K562 (cell line): Measurements from ENCODE around the gene MAP3K12. TPM values are rescaled to one million over a fixed set of nuclear protein-coding genes. Genes with fewer than 3 reads are reported as not detected.

Experiments used
- ATAC-seq: fragments of 200-7000 bp; cut with Tn5 transposase; 3 replicates; pipeline ENCODE4 v1.9.1; 2020; ENCODE audit warnings: moderate library complexity
- BruUV-seq: library from RNA; stranded (reverse); fragments of 400-500 nt; replicated peaks from 2 replicates; lab custom pipeline; 2021; lab: Mats Ljungman, UMichigan
- CTCF ChIA-PET: fragments of 300-600 bp; formaldehyde crosslinking; extraction: SDS; loops from one replicate; lab custom pipeline; 2021; ENCODE audit warnings: low intra/inter-chr PET ratio; lab: Yijun Ruan, JAX
- POLR2A ChIA-PET: fragments of 300-600, 350-650 bp; sonication (Branson Sonifier 250); formaldehyde crosslinking; extraction: SDS; loops from one replicate; lab custom pipeline; 2021; ENCODE audit warnings: antibody characterized with exemption, inconsistent platforms; lab: Yijun Ruan, JAX
- DNase-seq, 4 experiments: peaks; one replicate each; pipeline versions ENCODE4 v3.0.0 to v3.0.0-alpha.2; 2011 to 2018; ENCODE audit warnings: low spot score in 3 of 4, mixed read lengths in 3 of 4; ENCODE audit errors: extremely low read depth in 1 of 4
- FAIRE-seq: peaks from 2 replicates; lab custom pipeline; 2011; peaks lifted over from hg19 to GRCh38; lab: Jason Lieb, UNC
- H2AFZ ChIP-seq: 2 replicates; pipeline ENCODE4 v1.6.0; 2011; ENCODE audit warnings: low read depth, low read length, control low read depth, inconsistent platforms
- H3K27ac ChIP-seq: fragments of 200-600 bp; 3 replicates; pipeline ENCODE4 v1.8.0; 2011; ENCODE audit warnings: low read depth, mild to moderate bottlenecking, control low read depth, inconsistent platforms, low read length, moderate library complexity, mixed read lengths; ENCODE audit errors: extremely low read depth
- H3K27me3 ChIP-seq, 2 experiments: fragments of 300-600 bp in 1 of 2; 2 replicates in 1 of 2; 3 replicates in 1 of 2; pipeline versions ENCODE4 v1.6.0 to v1.8.0; 2011; ENCODE audit warnings: inconsistent platforms in 2 of 2, low read length in 2 of 2, mild to moderate bottlenecking in 1 of 2, mixed read lengths in 1 of 2, moderate library complexity in 1 of 2; ENCODE audit not compliant: control insufficient read depth in 2 of 2, insufficient read depth in 2 of 2
- H3K36me3 ChIP-seq: fragments of 300-600 bp; 3 replicates; pipeline ENCODE4 v1.8.0; 2011; ENCODE audit warnings: mild to moderate bottlenecking, low read length, inconsistent platforms; ENCODE audit not compliant: control insufficient read depth, insufficient read depth
- H3K4me1 ChIP-seq, 2 experiments: fragments of 200-600 bp in 1 of 2; replicated peaks in 1 of 2; 2 replicates in 1 of 2; 3 replicates in 1 of 2; pipeline versions ENCODE4 v1.5.1 to v1.8.0; 2011; ENCODE audit warnings: inconsistent platforms in 2 of 2, low read length in 2 of 2, mild to moderate bottlenecking in 1 of 2, mixed read lengths in 1 of 2, moderate library complexity in 1 of 2; ENCODE audit not compliant: control insufficient read depth in 2 of 2, insufficient read depth in 2 of 2
- H3K4me2 ChIP-seq: 2 replicates; pipeline ENCODE4 v1.6.1; 2011; ENCODE audit warnings: low read length, control low read depth, inconsistent platforms, mixed read lengths; ENCODE audit not compliant: insufficient read depth
- H3K4me3 ChIP-seq: fragments of 200-600 bp; sonication (generic), shearing (Covaris generic); 2 replicates; pipeline ENCODE4 v1.5.1; 2016; ENCODE audit warnings: control low read depth, inconsistent platforms
- H3K79me2 ChIP-seq: fragments of 200-600 bp; 3 replicates; pipeline ENCODE4 v1.8.0; 2011; ENCODE audit warnings: low read length, inconsistent platforms; ENCODE audit not compliant: control insufficient read depth, insufficient read depth
- H3K9ac ChIP-seq, 2 experiments: 2 replicates each; pipeline versions ENCODE4 v1.6.0 to v1.6.1; 2011; ENCODE audit warnings: low read depth in 2 of 2, low read length in 2 of 2, control low read depth in 1 of 2, inconsistent platforms in 1 of 2, mild to moderate bottlenecking in 1 of 2, mixed read lengths in 1 of 2; ENCODE audit not compliant: insufficient read depth in 1 of 2
- H3K9me1 ChIP-seq: one replicate; pipeline ENCODE4 v1.6.0; 2011; ENCODE audit warnings: inconsistent platforms, mild to moderate bottlenecking, low read length, moderate library complexity; ENCODE audit not compliant: control insufficient read depth, insufficient read depth
- H3K9me3 ChIP-seq: replicated peaks from 2 replicates; pipeline ENCODE4 v1.5.1; 2011; ENCODE audit warnings: low read depth, low read length, inconsistent platforms; ENCODE audit not compliant: control insufficient read depth, insufficient read depth
- H4K20me1 ChIP-seq: replicated peaks from 2 replicates; pipeline ENCODE4 v1.6.1; 2011; ENCODE audit warnings: low read length, inconsistent platforms, mixed read lengths; ENCODE audit not compliant: control insufficient read depth, insufficient read depth
- GTF2E2 ChIP-seq: fragments of 200-800 bp; sonication (Bioruptor generic); IDR thresholded peaks from 2 replicates; pipeline ENCODE4 v1.6.1; 2016; ENCODE audit warnings: missing genetic modification characterization, missing compliant biosample characterization
- HSF4 ChIP-seq: fragments of 250-450 bp; sonication (Bioruptor Pico); IDR thresholded peaks from 2 replicates; pipeline ENCODE4 v2.1.2; 2022; ENCODE audit warnings: mild to moderate bottlenecking, moderate library complexity, borderline replicate concordance
- MLLT1 ChIP-seq, 2 experiments: fragments of 450-650 bp; IDR thresholded peaks; 2 replicates each; pipeline ENCODE4 v1.6.1; 2016
- NCOA2 ChIP-seq, 2 experiments: fragments of 450-650 bp; IDR thresholded peaks; 2 replicates each; pipeline ENCODE4 v1.6.1; 2018; ENCODE audit warnings: mild to moderate bottlenecking in 2 of 2, moderate library complexity in 1 of 2; ENCODE audit not compliant: partially characterized antibody in 2 of 2
- NEUROD1 ChIP-seq: fragments of 150-350 bp; IDR thresholded peaks from 2 replicates; pipeline ENCODE4 v1.6.1; 2014; ENCODE audit warnings: borderline replicate concordance, low read length, low read depth; ENCODE audit not compliant: partially characterized antibody
- WGBS: fragments of 100-300 bp; shearing (Covaris generic); methylation state at CpG from one replicate; pipeline ENCODE4 v1.1.6; 2016; ENCODE audit warnings: low coverage, mixed read lengths; ENCODE audit not compliant: insufficient coverage; ENCODE audit errors: missing lambda C conversion rate; 5-methylcytosine and 5-hydroxymethylcytosine counted together
- in situ Hi-C: fragments of 300-500 bp; cut with MboI; formaldehyde crosslinking; loops from 4 replicates; pipeline ENCODE4 v1.15.0; 2018; ENCODE audit warnings: inconsistent platforms, mixed read lengths
- intact Hi-C: fragments of 100-400 bp; cut with micrococcal nuclease; formaldehyde crosslinking; loops from 2 replicates; pipeline ENCODE4 v1.14.2; 2022
- polyA plus RNA-seq, 8 experiments: library from polyadenylated mRNA; depleted of rRNA in 4 of 8; stranded (reverse) in 5 of 8; unstranded in 3 of 8; fragments of >200 nt; fragmentation: Nextera tagmentation in 2 of 8; fragmentation: Illumina TruSeq in 1 of 8; extraction: Ambion mirVana in 2 of 8; extraction: Trizol in 1 of 8; gene quantifications; 2 replicates each; pipeline versions ENCODE4 v1.2.1 to v1.2.3, GENCODE V29; 2011 to 2014; ENCODE audit warnings: inconsistent platforms in 1 of 8, missing spikeins in 1 of 8
- total RNA-seq, 7 experiments: library from RNA; depleted of rRNA in 6 of 7; stranded (reverse); fragments of >200 nt in 6 of 7; fragmentation: Illumina TruSeq in 2 of 7; extraction: Trizol in 2 of 7; gene quantifications; 2 replicates each; pipeline versions ENCODE4 v1.2.1 to v1.2.3, GENCODE V29; 2011 to 2021; ENCODE audit warnings: low replicate concordance in 1 of 7

MAP3K12 gene
- total and polyA plus RNA-seq, 9 of the 15 experiments (the other 6 are each of a cell fraction or from before 2014, with no cell fraction given) = 0.10 to 2.4 (median 1.6) TPM

GRCh38 chr12:53513712-53514410 lies 14.6 kb upstream of the MAP3K12 start:
- Histone ChIP-seq H3K27me3 (no peaks in the 10 kb centered on the region; a peak in 1 of 5 replicates), H3K79me2 (no peaks in the 10 kb centered on the region), H3K9me3 (no peaks in the 10 kb centered on the region), H3K27ac (no peak overlapping the region), H2AFZ (no peak overlapping the region), H3K9me1 (no peaks in the 10 kb centered on the region), H4K20me1 (no peaks in the 10 kb centered on the region), H3K4me1 (peaks cover 0 to under 1% of the 10 kb centered on the region in 2 experiments; a peak in 2 of 5 replicates), H3K36me3 (peaks cover 64% of the 10 kb centered on the region), H3K4me2 (no peak overlapping the region), H3K4me3 (no peak overlapping the region), H3K9ac (peak overlapping the region in 1 of 2 experiments; percentile 15; a peak in 1 of 4 replicates)
- ChIA-PET CTCF (no interaction called here), POLR2A (interaction anchor here (0.5 to 2.5 kb wide), 4 partner anchors 11 to 48 kb away, joined by 3 to 13 read pairs (median 4); partner anchors contain the start of gene TARBP2)
- in situ Hi-C loops = no loop called here
- intact Hi-C loops = no loop called here
- ATAC-seq = no peak
- no peak for DNase-seq
- TF ChIP-seq NCOA2 (IDR thresholded peaks at IDR 0.05; ENCODE audit: partially characterized antibody in 2 of 2) (no peak), MLLT1 (IDR thresholded peaks at IDR 0.05) (no peak), HSF4 (CRISPR knock-in tag) (no peak), GTF2E2 (tag) (no peak), NEUROD1 (no peak)
- WGBS = 77% methylated on average over 6 of the region's 6 CpGs
- FAIRE-seq = no peak
- BruUV-seq = no TSS peak
